ENCODE measurements around the gene HSD17B13.

DNA sequence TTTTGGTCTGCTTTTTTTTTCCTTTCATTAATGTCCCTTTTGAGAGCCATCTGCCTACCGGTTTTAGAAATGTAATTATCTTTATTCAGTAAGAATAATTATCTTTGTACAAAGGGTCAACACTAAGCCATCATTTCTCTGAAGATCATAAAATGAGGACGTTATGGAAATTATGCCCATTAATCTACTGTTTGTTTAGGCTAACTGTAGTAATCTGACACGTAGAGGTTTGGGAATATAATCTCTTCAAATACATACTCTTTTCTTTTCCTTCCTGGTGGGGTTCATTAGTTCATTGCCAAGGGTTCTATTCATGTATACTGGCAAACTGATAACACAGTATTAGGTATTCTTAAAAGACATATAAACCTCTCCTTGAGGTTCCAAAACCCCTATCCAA is 3.8 kb upstream of the HSD17B13 start:
- TF ChIP-seq, protein P1, sequence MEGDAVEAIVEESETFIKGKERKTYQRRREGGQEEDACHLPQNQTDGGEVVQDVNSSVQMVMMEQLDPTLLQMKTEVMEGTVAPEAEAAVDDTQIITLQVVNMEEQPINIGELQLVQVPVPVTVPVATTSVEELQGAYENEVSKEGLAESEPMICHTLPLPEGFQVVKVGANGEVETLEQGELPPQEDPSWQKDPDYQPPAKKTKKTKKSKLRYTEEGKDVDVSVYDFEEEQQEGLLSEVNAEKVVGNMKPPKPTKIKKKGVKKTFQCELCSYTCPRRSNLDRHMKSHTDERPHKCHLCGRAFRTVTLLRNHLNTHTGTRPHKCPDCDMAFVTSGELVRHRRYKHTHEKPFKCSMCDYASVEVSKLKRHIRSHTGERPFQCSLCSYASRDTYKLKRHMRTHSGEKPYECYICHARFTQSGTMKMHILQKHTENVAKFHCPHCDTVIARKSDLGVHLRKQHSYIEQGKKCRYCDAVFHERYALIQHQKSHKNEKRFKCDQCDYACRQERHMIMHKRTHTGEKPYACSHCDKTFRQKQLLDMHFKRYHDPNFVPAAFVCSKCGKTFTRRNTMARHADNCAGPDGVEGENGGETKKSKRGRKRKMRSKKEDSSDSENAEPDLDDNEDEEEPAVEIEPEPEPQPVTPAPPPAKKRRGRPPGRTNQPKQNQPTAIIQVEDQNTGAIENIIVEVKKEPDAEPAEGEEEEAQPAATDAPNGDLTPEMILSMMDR (IDR thresholded peaks at IDR 0.05) = no peak
- TF ChIP-seq POLR2A (IDR thresholded peaks at IDR 0.05) (no peak), EP300 (IDR thresholded peaks at IDR 0.05) (no peak), POLR2AphosphoS5 (IDR thresholded peaks at IDR 0.05) (no peak)

Measured in suprapubic skin (tissue), 4 donors.